ENCODE measurements around the gene MCRIP2. TPM values are rescaled to one million over a fixed set of nuclear protein-coding genes. Genes with fewer than 3 reads are reported as not detected.

Gene MCRIP2
- total and polyA plus RNA-seq, 9 of the 15 experiments (the other 6 are each of a cell fraction or from before 2014, with no cell fraction given): 0.80 to 120 (median 35.2) TPM

- TF ChIP-seq KDM2B (CRISPR knock-in tag; IDR thresholded peaks at IDR 0.05) (0 out of 2 replicates have a peak, but pooled peaks have one; percentile 64), ZNF140 (CRISPR knock-in tag; IDR thresholded peaks at IDR 0.05) (no peak), ZNF444 (CRISPR knock-in tag; IDR thresholded peaks at IDR 0.05) (no peak), KDM1A (IDR thresholded peaks at IDR 0.05) (no peak), LEF1 (IDR thresholded peaks at IDR 0.05) (no peak), ETS2 (tag; IDR thresholded peaks at IDR 0.05; ENCODE audit: borderline replicate concordance, poor library complexity, severe bottlenecking) (no peak), PATZ1 (CRISPR knock-in tag; IDR thresholded peaks at IDR 0.05; ENCODE audit: borderline replicate concordance) (no peak), ZEB2 (IDR thresholded peaks at IDR 0.05) (no peak), ETV5 (CRISPR knock-in tag; IDR thresholded peaks at IDR 0.05; ENCODE audit: low read depth) (peak; percentile 58), BRF2 (IDR thresholded peaks at IDR 0.05; ENCODE audit: borderline replicate concordance, insufficient read depth, insufficient read length) (no peak), DNMT1 (IDR thresholded peaks at IDR 0.05) (no peak), ZBTB43 (CRISPR knock-in tag; IDR thresholded peaks at IDR 0.05) (peak; percentile 45; the same call in 1 of the 2 replicates), CHCHD3 (CRISPR knock-in tag; IDR thresholded peaks at IDR 0.05) (no peak), ZSCAN29 (IDR thresholded peaks at IDR 0.05) (no peak), CHD2 (IDR thresholded peaks at IDR 0.05; ENCODE audit: low read depth, low read length) (no peak; the same call in 1 of the 2 replicates), RBM17 (IDR thresholded peaks at IDR 0.05; ENCODE audit: borderline replicate concordance, low read depth, low read length) (no peak), HNRNPUL1 (IDR thresholded peaks at IDR 0.05; ENCODE audit: low read length) (no peak), ZNF431 (CRISPR knock-in tag; IDR thresholded peaks at IDR 0.05) (no peak), SMAD2 (IDR thresholded peaks at IDR 0.05; ENCODE audit: low read depth, low read length) (no peak), ZNF23 (CRISPR knock-in tag; IDR thresholded peaks at IDR 0.05) (no peak), MYNN (IDR thresholded peaks at IDR 0.05) (peak; percentile 36; the same call in 1 of the 2 replicates), MYNN (CRISPR knock-in tag; IDR thresholded peaks at IDR 0.05) (no peak), TRIM24 (IDR thresholded peaks at IDR 0.05) (no peak), ELF4 (CRISPR knock-in tag; IDR thresholded peaks at IDR 0.05) (0 out of 2 replicates have a peak, but pooled peaks have one; percentile 16), ZC3H4 (CRISPR knock-in tag; IDR thresholded peaks at IDR 0.05; ENCODE audit: borderline replicate concordance) (no peak), NCOA2 (IDR thresholded peaks at IDR 0.05; ENCODE audit: partially characterized antibody in 2 of 2) (no peak), HDAC1 (IDR thresholded peaks at IDR 0.05) (0 out of 4 replicates have a peak, but pooled peaks of 1 of the 2 experiments have one; percentile 20)
These were observed 42.6 kb downstream of the MCRIP2 start, which contains the start of gene JMJD8 (continued) for GRCh38 chr16:684071-684794.
